GF-D8 (cell line): ENCODE data around the gene OR2Y1.
"Not testable (repeated sequence)": the region's sequence is repeated elsewhere in the genome, so short reads cannot be mapped to it uniquely, and the experiment has no call there.

Source experiments
- DNase-seq: peaks from one replicate; lab custom pipeline; 2025; lab: John Stamatoyannopoulos, UW

Gene OR2Y1

DNA sequence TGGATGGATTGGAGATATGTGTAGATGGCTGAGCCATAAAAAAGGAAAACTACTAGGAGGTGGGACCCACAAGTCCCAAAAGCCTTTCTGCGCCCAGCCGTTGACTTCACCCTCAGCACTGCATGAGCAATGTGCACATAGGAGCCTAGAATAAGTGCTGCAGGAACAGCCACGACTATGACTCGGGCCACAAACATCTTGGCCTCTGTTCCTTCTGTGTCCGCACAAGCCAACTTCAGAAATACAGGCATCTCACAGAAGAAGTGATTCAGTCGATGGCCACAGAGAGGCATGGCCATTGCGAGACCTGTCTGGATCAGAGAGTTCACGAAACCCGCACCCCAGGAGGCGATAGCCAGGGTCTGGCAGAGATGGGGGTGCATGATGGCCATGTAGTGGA lies 587 bp downstream of the OR2Y1 start:
- DNase-seq = no peak

GRCh38 chr5:180736536-180736935 lies 3.3 kb downstream of the OR2Y1 start:
- DNase-seq = no peak

GRCh38 chr5:180724944-180725343 lies 14.9 kb downstream of the OR2Y1 start:
- DNase-seq = no peak

- DNase-seq = no peak
Measured at GRCh38 chr5:180723936-180724335, 15.9 kb downstream of the OR2Y1 start.

DNA sequence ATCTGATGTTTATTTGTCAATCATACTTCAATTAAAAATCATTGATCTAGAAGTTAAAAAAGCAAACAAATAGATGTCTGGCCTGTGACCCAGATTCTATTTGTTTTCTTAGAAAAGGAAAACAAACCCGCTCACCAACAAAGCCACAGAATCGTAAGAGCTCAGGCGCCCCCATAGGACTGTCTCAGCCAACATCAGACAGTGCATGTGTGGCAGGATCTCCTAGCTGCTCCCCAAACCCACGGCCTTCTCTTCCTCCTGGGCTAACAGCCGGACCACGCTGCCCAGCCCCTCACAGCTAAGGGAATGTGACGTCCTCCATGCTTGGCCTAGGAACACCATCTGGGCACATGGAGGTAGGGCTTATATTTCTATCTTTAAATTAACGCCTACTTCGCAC lies 19.4 kb downstream of the OR2Y1 start:
- DNase-seq = no peak

- no peak for DNase-seq
Measured at GRCh38 chr5:180719781-180720180, 20.1 kb downstream of the OR2Y1 start.

GRCh38 chr5:180718810-180719453 lies 20.9 kb downstream of the OR2Y1 start:
- DNase-seq = no peak

DNA sequence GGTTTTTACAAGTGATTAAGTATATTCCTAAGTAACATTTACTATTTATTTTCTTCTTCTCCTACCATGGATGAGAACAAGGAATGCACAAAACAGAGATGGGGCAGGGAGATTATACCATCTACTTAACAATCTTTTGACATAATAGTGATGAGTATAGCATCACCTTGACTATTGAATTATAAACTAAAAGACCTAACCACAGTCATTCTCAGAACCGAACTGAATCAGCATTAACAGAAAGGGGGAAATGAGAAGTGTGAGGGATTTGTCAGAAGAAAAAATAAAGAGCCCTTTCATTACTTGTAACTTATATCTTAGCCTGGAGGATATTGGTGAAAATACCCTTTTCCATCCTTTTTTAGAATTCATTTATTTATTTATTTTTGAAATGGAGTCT lies 21.9 kb downstream of the OR2Y1 start:
- DNase-seq = no peak

GRCh38 chr5:180704362-180704761 lies 35.5 kb downstream of the OR2Y1 start:
- DNase-seq = no peak

DNA sequence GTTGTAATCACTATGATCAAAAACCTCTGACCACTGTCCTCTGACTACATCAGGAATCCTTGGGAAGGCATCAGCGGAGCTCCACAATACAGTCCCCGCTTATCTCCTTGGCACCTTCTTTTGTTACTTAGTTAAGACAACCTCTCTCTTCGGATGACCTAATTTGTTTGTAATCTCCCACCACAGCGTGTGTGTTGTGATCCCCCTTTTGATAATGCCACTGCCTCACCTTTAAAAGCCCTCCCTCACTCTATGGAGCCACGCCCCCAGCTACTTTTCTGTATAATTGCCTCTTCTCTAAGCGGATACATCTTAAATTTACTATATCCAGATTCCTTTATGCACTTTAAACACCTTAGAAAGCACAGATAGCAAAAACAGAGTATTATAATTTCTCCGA lies 35.9 kb downstream of the OR2Y1 start:
- no peak for DNase-seq

- DNase-seq = not testable (repeated sequence)
Measured at GRCh38 chr5:180703371-180703770, 36.5 kb downstream of the OR2Y1 start.

DNA sequence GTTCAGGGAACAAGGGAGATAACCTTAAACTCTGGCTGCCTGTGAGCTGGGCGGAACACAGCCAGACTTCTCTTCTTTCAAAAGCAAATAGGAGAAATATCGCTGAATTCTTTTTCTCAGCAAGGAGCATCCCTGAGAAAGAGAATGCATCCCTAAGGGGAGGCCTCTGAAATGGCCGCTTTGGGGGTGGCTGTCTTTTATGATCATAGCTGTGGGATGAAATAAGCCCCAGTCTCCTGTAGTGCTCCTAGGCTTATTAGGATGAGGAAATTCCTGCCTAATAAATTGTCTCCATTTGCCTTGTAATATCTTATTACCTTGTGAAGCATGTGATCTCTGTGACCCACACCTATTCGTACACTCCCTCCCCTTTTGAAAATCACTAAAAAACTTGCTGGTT lies 39.4 kb downstream of the OR2Y1 start:
- not testable (repeated sequence) for DNase-seq

DNA sequence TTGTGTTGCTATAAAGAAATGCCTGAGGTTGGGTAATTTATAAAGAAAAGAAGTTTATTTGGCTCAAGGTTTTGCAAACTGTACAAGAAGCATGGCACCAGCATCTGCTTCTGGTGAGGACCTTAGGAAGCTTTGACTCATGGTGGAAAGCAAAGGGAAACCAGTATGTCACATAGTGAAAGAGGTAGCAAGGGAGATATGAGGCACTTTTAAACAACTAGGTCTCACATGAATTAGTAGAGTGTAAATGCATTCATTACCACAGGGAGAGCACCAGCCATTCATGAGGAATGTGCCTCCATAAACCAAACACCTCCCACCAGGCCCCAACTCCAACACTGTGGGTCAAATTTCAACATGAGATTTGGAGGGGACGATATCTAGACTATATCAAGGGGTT lies 40.8 kb downstream of the OR2Y1 start:
- DNase-seq = no peak

DNA sequence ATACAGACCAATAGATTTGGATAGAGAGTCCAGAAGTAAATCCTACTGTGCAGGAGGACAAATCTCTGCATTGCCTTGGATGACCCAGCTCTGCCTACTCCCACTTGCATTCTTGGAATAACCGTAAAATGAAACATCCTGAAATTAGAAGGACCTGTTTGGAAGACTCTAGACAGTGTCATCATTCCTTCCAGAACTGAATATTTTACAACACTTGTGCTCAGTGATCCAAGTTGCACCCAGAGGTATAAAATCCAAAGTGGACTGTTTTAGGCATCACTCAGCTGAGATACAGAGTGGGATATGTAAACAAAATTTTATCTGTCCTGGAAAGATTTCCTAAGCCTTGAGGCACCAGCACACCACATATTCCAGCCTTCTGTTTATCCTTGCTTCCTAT lies 43.7 kb downstream of the OR2Y1 start:
- DNase-seq = no peak

DNA sequence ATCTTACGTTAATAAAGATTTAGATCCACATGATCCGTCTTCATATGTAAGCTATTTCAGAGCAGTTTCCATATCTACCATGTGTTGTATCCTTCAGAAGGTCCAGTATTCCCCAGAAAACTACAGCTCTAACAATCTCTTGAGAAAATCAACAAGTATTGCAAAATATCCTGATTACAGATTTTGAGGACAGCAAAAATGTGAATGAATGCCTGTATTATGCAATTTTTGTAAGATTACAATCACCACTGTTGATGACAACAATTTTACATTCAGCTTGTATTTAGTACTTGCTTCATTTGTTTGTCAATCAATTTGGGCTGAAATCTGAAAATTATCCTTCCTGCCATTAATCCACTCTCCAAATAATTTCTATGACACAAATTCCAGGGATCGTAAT lies 47.4 kb downstream of the OR2Y1 start:
- no peak for DNase-seq

- DNase-seq = no peak
Measured at GRCh38 chr5:180691046-180691445, 48.8 kb downstream of the OR2Y1 start.

- no peak for DNase-seq
Measured at GRCh38 chr5:180690562-180690961, 49.3 kb downstream of the OR2Y1 start.

DNA sequence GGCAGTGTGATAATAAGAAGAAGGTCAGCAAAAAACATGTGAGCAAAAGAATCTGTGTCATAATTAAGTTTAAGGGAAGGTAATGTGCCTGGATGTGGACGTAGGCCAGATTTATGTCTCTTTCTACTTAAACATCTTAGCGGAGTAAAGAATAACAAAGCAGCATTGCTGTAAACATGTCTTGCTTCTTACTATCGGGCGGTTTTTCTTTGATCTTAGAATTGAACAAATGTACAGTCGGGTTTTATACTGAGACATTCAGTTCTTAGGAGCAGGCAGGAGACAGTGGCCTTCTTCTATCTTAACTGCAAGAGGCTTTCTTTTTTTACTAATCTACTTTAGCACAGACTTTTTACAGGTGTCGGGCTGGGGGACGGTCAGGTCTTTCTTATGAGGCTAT lies 50.1 kb downstream of the OR2Y1 start:
- DNase-seq = no peak
